Inferior parietal cortex (tissue), 1 donor: ENCODE data around the gene DOK3.

Experiments used
- DNase-seq: peaks from one replicate; pipeline ENCODE4 v3.0.0-alpha.2; 2016; ENCODE audit errors: extremely low spot score

The DOK3 gene

GRCh38 chr5:177513500-177513899, 3.9 kb upstream of the DOK3 start:
- no peak for DNase-seq

- no peak for DNase-seq
Measured at GRCh38 chr5:177512736-177513380, 3.2 kb upstream of the DOK3 start.

GRCh38 chr5:177511796-177512675, 2.4 kb upstream of the DOK3 start:
- no peak for DNase-seq

- no peak for DNase-seq
Measured at GRCh38 chr5:177511181-177511580, 1.6 kb upstream of the DOK3 start.

GRCh38 chr5:177510567-177511053, 984 bp upstream of the DOK3 start:
- no peak for DNase-seq

GRCh38 chr5:177509991-177510566, 453 bp upstream of the DOK3 start:
- DNase-seq = no peak

- DNase-seq = no peak
Measured at GRCh38 chr5:177508837-177509236, 789 bp downstream of the DOK3 start.

GRCh38 chr5:177508221-177508611, 1.4 kb downstream of the DOK3 start:
- no peak for DNase-seq

GRCh38 chr5:177507596-177508220, 1.9 kb downstream of the DOK3 start:
- DNase-seq = no peak

- DNase-seq = no peak
Measured at GRCh38 chr5:177507165-177507564, 2.5 kb downstream of the DOK3 start.

- no peak for DNase-seq
Measured at GRCh38 chr5:177505075-177505474, 4.6 kb downstream of the DOK3 start.

GRCh38 chr5:177504086-177505056, 5.3 kb downstream of the DOK3 start:
- DNase-seq = no peak

GRCh38 chr5:177503351-177504085, 6.1 kb downstream of the DOK3 start:
- no peak for DNase-seq

GRCh38 chr5:177502886-177503285, 6.7 kb downstream of the DOK3 start:
- no peak for DNase-seq

- no peak for DNase-seq
Measured at GRCh38 chr5:177501874-177502678, 7.5 kb downstream of the DOK3 start.

GRCh38 chr5:177500685-177501522, 8.7 kb downstream of the DOK3 start:
- DNase-seq = peak; percentile 87

- DNase-seq = no peak
Measured at GRCh38 chr5:177499842-177500241, 9.8 kb downstream of the DOK3 start.

GRCh38 chr5:177498013-177498787, 11.4 kb downstream of the DOK3 start:
- DNase-seq = no peak
